Stimulated activated effector memory CD8-positive, alpha-beta T cell treated with anti-CD3 and anti-CD28 coated beads, Interleukin-12 subunit alpha, Interleukin-12 subunit beta, amount 100 ng/mL, for 72 hours (primary cell): ENCODE measurements around the gene CISD1.

ENCODE experiments used
- ATAC-seq: fragments of 150-1000 bp; cut with Tn5 transposase; 2 replicates; pipeline ENCODE4 v1.10.0; 2021
- DNase-seq, 2 donors: peaks; one replicate each; pipeline ENCODE4 v3.0.0; 2021 to 2022; ENCODE audit warnings: low spot score in 2 of 2
- H3K27ac Mint-ChIP-seq: one replicate; pipeline ENCODE4 v1.8.0; 2022; ENCODE audit warnings: mild to moderate bottlenecking, mixed read lengths
- H3K36me3 Mint-ChIP-seq: one replicate; pipeline ENCODE4 v1.8.0; 2022; ENCODE audit warnings: mild to moderate bottlenecking, mixed read lengths
- H3K4me1 Mint-ChIP-seq: one replicate; pipeline ENCODE4 v1.8.0; 2022; ENCODE audit warnings: mixed read lengths
- H3K4me3 Mint-ChIP-seq: one replicate; pipeline ENCODE4 v1.8.0; 2022; ENCODE audit warnings: mild to moderate bottlenecking, mixed read lengths
- H3K9me3 Mint-ChIP-seq: one replicate; pipeline ENCODE4 v1.8.0; 2022; ENCODE audit warnings: mixed read lengths

The CISD1 gene

DNA sequence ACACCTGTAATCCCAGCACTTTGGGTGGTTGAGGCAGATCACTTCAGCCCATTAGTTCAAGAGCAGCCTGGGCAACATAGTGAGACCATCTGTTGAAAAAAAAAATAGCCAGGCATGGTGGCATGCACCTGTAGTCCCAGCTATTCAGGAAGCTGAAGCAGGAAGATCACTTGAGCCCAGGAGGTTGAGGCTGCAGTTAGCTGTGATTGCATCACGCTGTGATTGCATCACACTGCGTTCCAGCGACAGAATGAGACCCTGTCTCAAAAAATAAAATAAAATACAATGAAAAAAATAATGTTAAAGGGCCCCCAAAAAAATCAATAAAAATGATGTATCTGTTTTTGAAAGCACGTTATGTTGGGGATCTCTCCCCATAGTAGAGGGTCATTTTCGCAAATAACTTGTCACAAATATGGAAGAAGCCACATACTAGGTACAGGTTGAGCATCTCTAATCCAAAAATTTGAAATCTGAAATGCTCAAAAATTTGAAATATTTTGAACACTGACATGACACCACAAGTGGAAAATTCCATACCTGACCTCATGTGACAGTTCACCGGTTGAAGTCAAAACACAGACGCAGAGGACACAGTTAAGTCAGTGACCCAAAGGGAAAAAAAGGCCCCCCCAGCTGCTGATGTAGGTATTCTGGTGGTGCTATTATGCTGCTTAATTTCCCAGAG lies 9.5 kb downstream of the CISD1 start:
- Mint-ChIP-seq H3K27ac (no peak overlapping the region), H3K4me3 (no peak overlapping the region), H3K36me3 (peaks cover 32% of the 10 kb centered on the region), H3K9me3 (no peaks in the 10 kb centered on the region), H3K4me1 (peaks cover 20% of the 10 kb centered on the region)
- ATAC-seq (no peak), DNase-seq (no peak)

DNA sequence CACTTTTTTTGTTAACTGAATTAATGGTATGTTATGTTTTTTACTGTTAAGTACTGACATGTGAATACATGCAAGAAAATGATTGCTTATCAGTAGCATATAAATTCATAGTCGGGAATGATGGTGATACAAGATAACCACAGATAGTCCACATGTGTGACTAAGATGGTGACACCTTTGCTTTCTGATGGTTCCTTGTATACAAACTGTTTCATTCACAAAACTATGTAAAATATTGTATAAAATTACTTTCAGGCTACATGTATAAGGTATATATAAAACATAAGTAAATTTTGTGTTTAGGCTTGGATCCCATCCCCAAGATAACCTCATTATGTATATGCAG lies 10.0 kb downstream of the CISD1 start:
- peaks cover 20% of the 10 kb centered on the region for H3K4me1 Mint-ChIP-seq
- H3K27ac Mint-ChIP-seq = no peak overlapping the region
- no peak for DNase-seq
- H3K4me3 Mint-ChIP-seq = no peak overlapping the region
- no peaks in the 10 kb centered on the region for H3K9me3 Mint-ChIP-seq
- peaks cover 32% of the 10 kb centered on the region for H3K36me3 Mint-ChIP-seq
- no peak for ATAC-seq

DNA sequence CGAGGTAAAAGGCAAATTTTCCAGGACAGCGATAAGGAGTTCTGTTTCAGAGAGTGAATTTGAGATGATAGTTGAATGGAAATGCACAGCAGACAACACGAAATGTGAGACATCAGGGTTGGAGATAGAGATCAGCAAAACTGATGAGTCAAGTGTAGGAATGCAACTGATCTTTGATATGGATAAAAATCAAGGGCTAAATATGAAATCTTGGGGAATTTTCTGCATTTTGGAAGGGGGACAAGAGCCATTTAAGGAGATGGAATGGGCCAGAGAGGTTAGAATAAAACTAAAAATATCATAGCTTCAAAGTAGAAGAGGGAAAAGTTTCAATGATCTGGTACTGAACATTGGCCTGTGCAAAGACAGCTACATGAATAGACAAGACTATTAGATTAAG lies 11.5 kb downstream of the CISD1 start:
- DNase-seq (no peak), ATAC-seq (no peak)
- Mint-ChIP-seq H3K36me3 (peaks cover 32% of the 10 kb centered on the region), H3K9me3 (no peaks in the 10 kb centered on the region), H3K27ac (no peak overlapping the region), H3K4me1 (peaks cover 20% of the 10 kb centered on the region), H3K4me3 (no peak overlapping the region)

DNA sequence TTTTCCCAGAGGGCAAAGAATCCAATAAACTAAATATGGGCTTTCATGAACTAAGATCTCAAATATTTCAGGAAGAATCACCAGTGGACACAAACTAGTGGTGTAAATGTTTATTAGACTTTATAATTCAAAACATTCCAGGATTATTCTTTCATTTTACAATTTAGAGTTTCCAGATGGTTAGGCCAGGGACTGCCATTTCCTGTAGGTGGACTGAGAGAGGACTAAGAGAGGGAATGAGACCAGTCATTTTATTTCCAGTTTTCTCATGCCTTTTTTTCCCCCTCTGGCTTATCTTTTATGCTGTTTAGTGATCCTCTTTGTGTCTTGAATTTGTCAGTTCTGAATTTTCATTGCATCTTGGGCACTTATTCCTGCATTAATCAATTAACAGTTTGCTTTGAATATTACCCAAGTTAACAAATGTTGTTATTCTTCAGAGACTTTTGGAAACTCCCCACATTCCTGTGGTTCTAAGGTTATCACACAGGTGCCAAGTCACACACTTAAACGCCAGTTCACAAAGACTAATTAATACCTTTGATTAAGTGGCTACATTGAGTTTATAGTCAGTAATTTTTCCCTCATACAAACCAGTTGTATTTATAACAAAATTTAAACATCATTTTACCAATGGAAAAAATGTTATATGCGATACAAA lies 12.3 kb downstream of the CISD1 start:
- Mint-ChIP-seq H3K4me3 (no peak overlapping the region), H3K9me3 (no peaks in the 10 kb centered on the region), H3K36me3 (peaks cover 32% of the 10 kb centered on the region), H3K4me1 (peaks cover 20% of the 10 kb centered on the region), H3K27ac (no peak overlapping the region)
- DNase-seq = no peak
- no peak for ATAC-seq

DNA sequence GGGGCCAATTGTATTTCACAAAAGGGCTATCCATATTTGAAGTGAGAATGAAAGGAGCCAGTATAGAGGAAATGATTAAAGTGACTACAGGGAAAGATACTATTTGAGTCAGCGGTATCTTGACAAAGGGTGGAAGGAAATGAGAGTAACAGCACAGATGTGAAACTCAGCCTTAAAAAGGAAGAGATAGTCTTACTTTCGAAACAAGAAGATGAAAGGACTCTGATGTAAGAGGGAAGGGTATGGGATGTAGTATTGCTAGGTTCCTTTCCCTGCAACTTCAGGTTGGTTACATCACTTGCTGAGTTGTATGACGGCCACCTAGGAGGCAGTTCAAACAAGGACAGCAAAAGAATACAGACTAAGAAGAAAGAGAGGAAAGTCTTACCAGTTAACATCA lies 13.7 kb downstream of the CISD1 start:
- ATAC-seq = peak; percentile 97
- Mint-ChIP-seq H3K27ac (peak overlapping the region; percentile 29), H3K4me3 (peak overlapping the region; percentile 27), H3K36me3 (peaks cover 23% of the 10 kb centered on the region), H3K9me3 (no peaks in the 10 kb centered on the region), H3K4me1 (peaks cover 20% of the 10 kb centered on the region)
- DNase-seq = no peak

DNA sequence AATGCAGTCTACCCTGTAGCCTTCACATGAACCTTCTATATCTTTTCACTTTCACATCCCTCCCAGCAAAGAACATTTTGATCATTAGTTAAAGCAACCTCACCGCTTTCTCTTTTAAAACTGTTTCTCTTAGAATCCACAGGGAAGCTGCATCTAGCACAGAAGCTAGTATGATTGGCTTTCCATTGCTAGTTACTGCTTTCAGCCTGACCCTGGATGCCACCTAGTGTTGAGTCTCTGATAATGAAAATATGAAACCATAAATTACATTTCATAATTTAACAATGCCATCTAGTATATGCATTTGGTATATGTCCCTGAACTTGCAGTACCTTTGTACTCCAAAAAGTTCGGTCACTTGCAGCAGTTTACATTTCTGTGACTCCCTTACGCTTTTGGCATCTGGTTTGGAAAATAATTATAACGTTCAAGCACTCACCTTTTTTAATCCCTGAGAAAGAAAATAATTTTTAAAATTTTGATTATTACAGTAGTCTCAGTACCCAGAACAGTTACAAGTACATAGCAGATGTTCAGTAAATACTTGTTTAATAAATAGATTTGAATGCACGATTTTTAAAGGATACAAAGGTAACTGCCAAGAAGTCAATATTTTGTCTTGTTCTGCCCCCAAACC lies 22.7 kb downstream of the CISD1 start:
- Mint-ChIP-seq H3K36me3 (no peaks in the 10 kb centered on the region), H3K27ac (no peak overlapping the region), H3K4me1 (no peaks in the 10 kb centered on the region), H3K4me3 (no peak overlapping the region), H3K9me3 (no peaks in the 10 kb centered on the region)
- DNase-seq (no peak), ATAC-seq (peak; percentile 56)

DNA sequence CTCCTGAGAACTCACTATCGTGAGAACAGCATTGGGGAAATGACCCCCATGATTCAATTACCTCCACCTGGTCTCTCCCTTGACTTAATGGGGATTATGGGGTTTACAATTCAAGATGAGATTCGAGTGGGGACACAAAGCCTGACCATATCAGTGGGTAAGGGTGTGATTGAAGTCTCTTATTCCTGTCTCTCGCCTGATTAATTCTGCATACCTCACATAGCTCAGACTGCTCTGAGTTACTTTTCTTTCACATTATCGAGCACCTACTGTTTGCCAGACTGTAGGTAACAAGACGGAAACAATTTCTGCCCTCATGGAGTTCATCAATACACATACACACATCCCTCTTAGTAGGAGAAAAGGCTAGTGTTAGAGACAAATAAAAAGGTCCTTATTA lies 25.0 kb downstream of the CISD1 start:
- Mint-ChIP-seq H3K9me3 (no peaks in the 10 kb centered on the region), H3K4me3 (no peak overlapping the region), H3K27ac (no peak overlapping the region), H3K4me1 (no peaks in the 10 kb centered on the region), H3K36me3 (no peaks in the 10 kb centered on the region)
- no peak for DNase-seq
- ATAC-seq = no peak

DNA sequence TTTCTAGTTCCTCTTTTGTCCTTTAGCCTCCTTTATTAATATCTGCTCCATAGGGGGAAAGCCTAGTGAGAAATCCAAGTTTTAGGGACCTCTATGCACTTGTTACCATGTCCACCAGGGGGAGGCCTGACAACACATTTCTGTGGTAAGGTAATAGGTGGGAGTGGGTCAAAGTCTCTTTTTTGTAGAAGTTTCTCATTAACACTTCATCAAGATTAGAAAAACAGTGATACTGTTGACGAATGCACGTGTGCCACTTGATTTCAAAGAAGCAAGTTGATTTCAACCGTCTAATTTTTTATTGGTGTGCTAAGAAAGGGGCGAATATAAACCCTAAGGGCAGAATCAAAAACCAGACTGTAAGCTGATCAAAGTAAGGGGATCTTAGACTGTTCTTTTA lies 30.6 kb downstream of the CISD1 start:
- ATAC-seq = peak; percentile 75

DNA sequence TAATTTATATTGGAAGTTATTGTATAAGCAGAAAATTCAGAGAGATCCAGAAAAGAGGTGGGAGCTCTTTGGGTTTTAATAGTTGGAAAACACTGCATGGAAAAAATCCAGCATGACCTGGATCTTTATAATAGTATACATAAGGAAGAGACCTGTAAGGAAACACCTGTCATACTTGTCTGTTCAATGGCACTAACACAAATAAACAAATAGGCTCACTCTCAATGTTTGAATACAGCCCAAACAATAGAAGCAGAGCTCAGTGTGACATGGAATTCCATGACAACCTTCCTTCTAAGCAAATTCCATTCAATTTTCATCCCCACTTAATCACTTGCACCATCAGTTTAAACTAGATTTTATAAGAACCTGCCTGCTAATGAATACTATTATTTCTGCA lies 31.7 kb downstream of the CISD1 start:
- Mint-ChIP-seq H3K36me3 (no peaks in the 10 kb centered on the region), H3K9me3 (no peaks in the 10 kb centered on the region), H3K27ac (no peak overlapping the region), H3K4me1 (no peaks in the 10 kb centered on the region), H3K4me3 (no peak overlapping the region)
- ATAC-seq (no peak), DNase-seq (no peak)

More for the DNA sequence above, 30.6 kb downstream of the CISD1 start:
- no peaks in the 10 kb centered on the region for H3K9me3 Mint-ChIP-seq
- no peaks in the 10 kb centered on the region for H3K36me3 Mint-ChIP-seq
- H3K4me1 Mint-ChIP-seq = no peaks in the 10 kb centered on the region
- DNase-seq = peak; percentile 20 to 60
- no peak overlapping the region for H3K4me3 Mint-ChIP-seq
- no peak overlapping the region for H3K27ac Mint-ChIP-seq

DNA sequence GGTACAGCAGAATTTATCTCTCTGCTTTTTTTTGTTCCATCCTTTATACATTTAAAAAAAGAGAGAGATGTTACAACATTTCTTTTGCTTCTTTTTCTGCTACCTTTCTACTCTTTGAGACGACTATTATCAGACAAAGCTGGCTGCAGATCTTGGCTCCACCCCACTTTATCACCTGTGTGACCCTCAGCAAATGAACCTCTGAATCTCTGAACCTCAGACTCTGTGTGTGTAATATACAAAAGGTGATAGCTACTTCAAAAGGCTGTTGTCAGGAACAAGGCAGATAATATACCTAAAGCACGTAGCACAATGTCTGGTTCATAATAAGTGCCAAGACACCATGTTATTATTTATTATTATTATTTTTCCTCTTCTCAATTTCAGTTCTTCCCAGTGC lies 33.3 kb downstream of the CISD1 start:
- Mint-ChIP-seq H3K36me3 (no peaks in the 10 kb centered on the region), H3K9me3 (no peaks in the 10 kb centered on the region), H3K27ac (no peak overlapping the region), H3K4me1 (no peaks in the 10 kb centered on the region), H3K4me3 (no peak overlapping the region)
- ATAC-seq = no peak
- no peak for DNase-seq

DNA sequence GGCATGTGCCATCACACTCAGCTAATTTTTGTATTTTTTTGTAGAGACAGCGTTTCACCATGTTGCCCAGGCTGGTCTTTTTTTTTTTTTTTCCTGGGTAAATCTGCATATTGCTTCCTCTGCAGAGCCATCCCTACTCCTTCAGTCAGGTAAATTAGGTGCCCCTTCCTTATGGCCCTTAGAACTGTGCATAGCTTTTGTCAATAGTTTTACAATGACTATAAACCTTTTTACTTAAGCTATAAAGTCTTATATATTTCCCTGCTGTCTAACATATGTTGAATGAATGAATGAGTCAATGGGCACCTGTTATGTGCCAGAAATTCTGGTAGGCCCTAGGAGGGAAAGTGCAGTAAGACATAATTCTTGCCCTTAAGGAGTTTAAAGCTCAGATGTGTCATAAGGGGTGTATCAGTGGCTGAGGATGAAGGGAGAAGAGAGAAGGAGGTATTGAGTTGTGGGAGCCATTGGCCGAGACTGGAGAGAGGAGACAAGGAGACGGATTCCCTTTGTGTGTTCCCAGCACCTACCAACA lies 35.2 kb downstream of the CISD1 start:
- ATAC-seq (no peak), DNase-seq (no peak)
- Mint-ChIP-seq H3K4me1 (no peaks in the 10 kb centered on the region), H3K9me3 (no peaks in the 10 kb centered on the region), H3K27ac (no peak overlapping the region), H3K4me3 (no peak overlapping the region), H3K36me3 (no peaks in the 10 kb centered on the region)

DNA sequence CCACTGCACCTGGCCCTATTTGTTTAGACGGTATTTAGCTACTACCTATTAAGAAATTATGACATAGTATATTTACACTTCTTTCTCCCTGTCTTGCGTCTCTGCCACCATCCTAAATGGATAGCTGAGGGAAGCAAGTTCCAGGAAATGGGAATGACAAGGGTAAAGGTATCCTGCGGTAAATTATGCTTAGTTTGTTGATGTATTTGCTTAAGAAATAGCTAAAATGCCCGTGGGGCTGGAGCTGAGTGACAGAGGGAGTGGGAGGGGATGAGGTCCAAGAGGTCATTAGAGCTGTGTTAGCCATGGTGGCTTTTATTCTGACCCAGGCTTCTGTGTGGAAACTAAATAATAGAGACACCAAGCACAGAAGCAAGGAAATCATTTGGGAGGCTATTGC lies 36.9 kb downstream of the CISD1 start:
- Mint-ChIP-seq H3K4me3 (no peak overlapping the region), H3K9me3 (no peaks in the 10 kb centered on the region), H3K4me1 (no peaks in the 10 kb centered on the region), H3K36me3 (no peaks in the 10 kb centered on the region), H3K27ac (no peak overlapping the region)
- DNase-seq = no peak
- ATAC-seq = no peak

DNA sequence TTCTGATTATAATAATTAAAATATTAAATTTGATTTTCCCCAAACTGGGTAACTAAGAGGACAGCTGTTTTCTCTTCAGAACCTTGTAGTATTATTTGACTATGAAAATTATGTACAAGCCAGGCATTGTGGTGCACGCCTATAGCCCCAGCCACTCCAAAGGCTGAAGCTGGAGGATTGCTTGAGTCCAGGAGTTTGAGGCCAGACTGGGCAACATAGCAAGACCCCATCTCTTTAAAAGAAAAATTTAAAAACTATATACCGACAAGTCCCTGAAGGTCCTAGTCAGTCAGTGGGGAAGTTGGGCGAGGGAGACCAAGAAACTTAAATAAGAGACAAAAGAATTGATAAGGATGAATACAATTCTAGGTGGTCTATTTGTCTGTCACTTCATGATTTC lies 38.7 kb downstream of the CISD1 start:
- H3K9me3 Mint-ChIP-seq = no peaks in the 10 kb centered on the region
- H3K27ac Mint-ChIP-seq = no peak overlapping the region
- DNase-seq = no peak
- H3K4me1 Mint-ChIP-seq = no peaks in the 10 kb centered on the region
- no peak overlapping the region for H3K4me3 Mint-ChIP-seq
- no peaks in the 10 kb centered on the region for H3K36me3 Mint-ChIP-seq
- ATAC-seq = no peak

DNA sequence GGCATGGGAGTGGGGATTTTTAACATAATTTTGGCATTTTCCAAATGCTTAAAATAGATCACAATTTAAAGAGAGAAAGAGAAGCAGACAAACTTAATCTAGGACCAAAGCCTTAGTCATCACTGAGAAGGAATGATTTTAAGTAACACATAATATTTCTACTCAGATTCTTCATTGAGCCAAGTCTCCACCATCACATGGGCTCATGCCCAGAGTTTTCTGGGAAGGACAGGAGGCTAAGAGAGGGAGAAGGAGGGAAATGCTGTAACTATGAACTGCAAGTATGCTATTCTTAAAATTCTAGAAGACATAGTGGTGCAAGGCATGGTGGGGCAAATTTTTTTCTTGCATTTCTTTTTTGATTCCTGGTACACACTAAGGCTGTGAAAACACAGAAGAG lies 42.1 kb downstream of the CISD1 start:
- ATAC-seq = no peak
- no peaks in the 10 kb centered on the region for H3K36me3 Mint-ChIP-seq

DNA sequence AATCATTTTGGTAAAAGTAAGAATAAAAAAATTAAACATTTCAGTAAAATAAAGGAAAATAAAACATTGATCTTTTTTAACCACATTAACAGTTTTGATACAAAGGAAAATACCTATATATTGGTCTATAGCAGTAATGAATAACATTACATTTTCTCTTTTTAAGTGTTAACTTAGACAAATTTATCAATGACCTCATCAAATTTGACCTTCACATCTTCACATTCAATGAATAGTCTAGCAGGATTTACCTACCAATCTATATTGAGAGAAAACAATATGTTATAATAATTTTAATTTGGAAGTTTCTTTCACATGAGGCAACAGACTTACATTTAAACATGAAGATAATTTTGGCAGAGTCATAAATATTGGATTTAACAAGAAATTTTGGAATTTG lies 47.9 kb downstream of the CISD1 start:
- H3K27ac Mint-ChIP-seq = no peak overlapping the region
- DNase-seq (no peak), ATAC-seq (no peak)
- no peaks in the 10 kb centered on the region for H3K9me3 Mint-ChIP-seq
- H3K4me3 Mint-ChIP-seq = no peak overlapping the region
- no peaks in the 10 kb centered on the region for H3K36me3 Mint-ChIP-seq
- no peaks in the 10 kb centered on the region for H3K4me1 Mint-ChIP-seq

More for the DNA sequence above, 42.1 kb downstream of the CISD1 start:
- no peak overlapping the region for H3K27ac Mint-ChIP-seq
- no peaks in the 10 kb centered on the region for H3K4me1 Mint-ChIP-seq
- no peak for DNase-seq
- H3K9me3 Mint-ChIP-seq = no peaks in the 10 kb centered on the region
- H3K4me3 Mint-ChIP-seq = no peak overlapping the region

DNA sequence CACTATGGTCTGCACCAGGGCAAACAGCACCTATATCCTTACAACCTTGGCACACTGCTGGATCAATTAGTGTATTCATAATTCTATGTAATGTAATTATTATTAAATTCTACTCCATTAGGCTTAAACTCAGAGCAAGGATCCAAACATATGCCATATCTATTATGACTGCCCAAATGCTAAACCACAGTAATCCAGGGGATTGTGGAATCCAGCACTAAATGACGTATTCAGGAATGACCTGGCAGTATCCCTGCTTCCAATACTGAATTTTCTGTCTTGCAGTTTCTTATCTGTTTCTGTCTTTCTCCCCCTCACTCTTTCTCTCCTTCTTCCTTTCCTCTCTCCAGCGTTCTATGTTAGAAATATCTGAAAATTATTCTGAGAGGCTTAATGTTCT lies 49.4 kb downstream of the CISD1 start:
- no peak for ATAC-seq
- Mint-ChIP-seq H3K4me3 (no peak overlapping the region), H3K27ac (no peak overlapping the region), H3K4me1 (peaks cover 10% of the 10 kb centered on the region), H3K36me3 (no peaks in the 10 kb centered on the region), H3K9me3 (no peaks in the 10 kb centered on the region)
- no peak for DNase-seq
